ENCODE results near the gene CCNK. TPM values are rescaled to one million over a fixed set of nuclear protein-coding genes. Genes with fewer than 3 reads are reported as not detected.
A peak's percentile ranks its signal among the peaks of the same experiment; 100 is the strongest.

CCNK gene
- total RNA-seq, 1 donor from 2014 or later: 19.8 TPM

DNA sequence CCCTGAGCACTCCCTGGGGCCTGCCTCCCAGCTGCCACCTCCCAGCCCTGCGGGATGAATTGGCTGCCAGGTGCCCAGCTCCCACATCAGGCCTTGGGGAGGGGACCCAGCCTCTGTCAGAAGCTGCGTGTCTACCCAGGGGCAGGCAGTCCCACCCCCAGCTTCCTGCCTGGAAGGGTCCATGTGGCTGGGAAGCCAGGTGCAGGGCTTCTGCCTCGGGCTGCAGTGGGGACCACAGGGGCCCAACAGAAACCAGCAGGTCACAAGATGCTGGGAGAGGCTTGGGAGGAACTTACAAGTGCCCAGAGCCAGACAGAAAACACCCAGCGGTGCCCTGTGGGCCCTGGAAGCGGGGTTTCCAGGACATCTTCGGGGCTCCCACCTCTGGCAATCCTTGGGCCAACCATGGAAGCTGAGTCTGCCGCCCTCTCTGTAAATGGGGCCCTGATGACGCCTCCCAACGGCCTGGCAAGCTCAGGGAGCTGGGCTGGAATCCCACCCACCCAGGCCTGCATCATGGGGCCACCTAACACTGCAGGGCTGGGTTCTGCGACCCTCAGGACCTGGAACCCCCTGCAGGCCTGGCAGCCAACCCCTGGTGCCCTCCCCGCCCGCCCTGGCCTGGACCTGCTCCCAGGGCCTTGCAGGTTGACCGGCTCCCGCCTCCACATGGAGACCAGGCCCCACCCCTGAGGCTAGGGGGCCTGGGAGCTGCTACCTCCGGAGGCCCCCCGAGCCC lies 36.6 kb downstream of the CCNK start:
- Histone ChIP-seq H3K9me3 (ENCODE audit: control insufficient read depth in 3 of 3, low read length in 3 of 3) (no peaks in the 10 kb centered on the region), H3K4me3 (ENCODE audit: low read length in 3 of 3) (no peak overlapping the region), H3K9ac (ENCODE audit: low read depth in 1 of 3, low read length in 3 of 3) (peak overlapping the region in 1 of 3 donors; percentile 45), H3K27me3 (ENCODE audit: control insufficient read depth in 3 of 3, insufficient read depth in 3 of 3, low read length in 3 of 3) (no peaks in the 10 kb centered on the region), H3K27ac (ENCODE audit: low read depth, low read length) (no peak overlapping the region), H3K36me3 (ENCODE audit: control insufficient read depth in 3 of 3, insufficient read depth in 3 of 3, low read length in 3 of 3) (peaks cover 3 to 7% (median 5%) of the 10 kb centered on the region in 3 donors), H3K4me1 (ENCODE audit: control insufficient read depth in 3 of 3, insufficient read depth in 3 of 3, low read length in 3 of 3) (peaks cover 0 to 6% (median 2%) of the 10 kb centered on the region in 3 donors)

DNA sequence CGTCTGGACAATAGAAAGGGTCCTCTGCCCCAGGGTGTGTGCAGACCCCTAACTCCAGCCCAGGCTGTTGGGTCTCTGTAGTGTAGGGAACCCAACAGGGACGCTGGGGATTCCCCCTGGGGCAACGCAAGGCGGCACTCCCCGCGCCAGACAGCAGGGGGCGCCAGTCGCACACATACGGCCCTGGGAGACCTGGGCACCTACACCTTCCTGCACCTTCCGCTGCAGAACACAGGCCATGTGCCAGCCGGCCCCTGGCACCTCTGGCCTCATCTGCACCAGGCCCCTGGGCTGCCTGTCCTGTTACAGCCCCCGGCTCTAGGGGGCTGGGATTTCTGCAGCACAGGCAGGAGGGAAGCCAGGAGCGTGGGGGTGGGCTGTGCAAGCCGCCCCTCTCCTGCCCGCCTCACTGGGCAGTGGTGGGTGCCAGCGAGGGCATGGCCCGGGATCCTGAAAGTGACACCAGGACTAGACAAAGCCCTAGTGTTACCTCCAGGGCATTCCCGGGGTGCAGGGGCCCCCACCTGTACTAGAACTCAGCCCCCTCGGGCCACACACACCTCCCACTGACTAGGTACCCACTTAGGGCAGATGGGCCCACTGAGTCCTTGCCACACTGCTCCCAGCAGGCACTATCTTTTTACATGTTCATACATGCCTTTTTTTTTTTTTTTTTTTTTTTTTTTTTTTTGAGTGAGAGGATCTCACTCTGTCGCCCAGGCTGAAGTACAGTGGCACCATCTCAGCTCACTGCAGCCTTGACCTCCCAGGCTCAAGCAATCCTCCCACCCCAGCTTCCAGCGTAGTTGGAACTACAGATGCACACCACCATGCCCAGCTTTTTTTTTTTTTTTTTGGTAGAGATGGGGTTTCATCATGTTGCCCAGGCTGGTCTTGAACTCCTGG lies 37.5 kb downstream of the CCNK start:
- Histone ChIP-seq H3K9me3 (ENCODE audit: control insufficient read depth in 3 of 3, low read length in 3 of 3) (no peaks in the 10 kb centered on the region), H3K4me3 (ENCODE audit: low read length in 3 of 3) (no peak overlapping the region), H3K27me3 (ENCODE audit: control insufficient read depth in 3 of 3, insufficient read depth in 3 of 3, low read length in 3 of 3) (no peaks in the 10 kb centered on the region), H3K4me1 (ENCODE audit: control insufficient read depth in 3 of 3, insufficient read depth in 3 of 3, low read length in 3 of 3) (peaks cover 4 to 7% (median 6%) of the 10 kb centered on the region in 3 donors), H3K36me3 (ENCODE audit: control insufficient read depth in 3 of 3, insufficient read depth in 3 of 3, low read length in 3 of 3) (peaks cover under 1 to 5% (median 3%) of the 10 kb centered on the region in 3 donors), H3K9ac (ENCODE audit: low read depth in 1 of 3, low read length in 3 of 3) (no peak overlapping the region), H3K27ac (ENCODE audit: low read depth, low read length) (no peak overlapping the region)

DNA sequence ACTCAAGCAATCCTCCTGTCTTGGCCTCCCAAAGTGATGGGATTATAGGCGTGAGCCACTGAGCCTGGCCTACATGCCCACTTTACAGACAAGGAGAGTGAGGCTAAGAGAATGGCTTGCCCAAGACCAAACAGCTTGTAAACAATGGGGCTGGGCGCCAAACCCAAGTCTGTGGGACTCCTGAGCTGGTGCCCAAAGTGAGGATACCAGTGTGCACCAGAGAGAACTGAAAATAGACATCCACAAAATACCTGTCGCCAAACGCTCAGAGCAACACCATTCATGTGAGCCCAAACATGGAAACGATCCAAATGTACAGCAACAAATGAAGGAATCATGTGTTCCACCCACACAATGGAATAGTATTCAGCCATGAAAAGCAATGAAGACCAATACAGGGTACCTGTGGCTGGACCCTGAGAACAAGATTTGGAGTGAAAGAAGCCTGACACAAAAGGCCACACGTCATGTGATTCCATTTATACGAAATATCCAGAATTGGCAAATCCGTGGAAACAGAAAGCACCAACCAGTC lies 38.2 kb downstream of the CCNK start:
- H3K9ac ChIP-seq (ENCODE audit: low read depth in 1 of 3, low read length in 3 of 3): no peak overlapping the region
- peaks cover 0 to 3% (median 0%) of the 10 kb centered on the region in 3 donors for H3K36me3 ChIP-seq (ENCODE audit: control insufficient read depth in 3 of 3, insufficient read depth in 3 of 3, low read length in 3 of 3)
- H3K4me3 ChIP-seq (ENCODE audit: low read length in 3 of 3): no peak overlapping the region
- no peaks in the 10 kb centered on the region for H3K27me3 ChIP-seq (ENCODE audit: control insufficient read depth in 3 of 3, insufficient read depth in 3 of 3, low read length in 3 of 3)
- H3K27ac ChIP-seq (ENCODE audit: low read depth, low read length): no peak overlapping the region
- no peaks in the 10 kb centered on the region for H3K9me3 ChIP-seq (ENCODE audit: control insufficient read depth in 3 of 3, low read length in 3 of 3)
- H3K4me1 ChIP-seq (ENCODE audit: control insufficient read depth in 3 of 3, insufficient read depth in 3 of 3, low read length in 3 of 3): peaks cover 5 to 7% (median 6%) of the 10 kb centered on the region in 3 donors

DNA sequence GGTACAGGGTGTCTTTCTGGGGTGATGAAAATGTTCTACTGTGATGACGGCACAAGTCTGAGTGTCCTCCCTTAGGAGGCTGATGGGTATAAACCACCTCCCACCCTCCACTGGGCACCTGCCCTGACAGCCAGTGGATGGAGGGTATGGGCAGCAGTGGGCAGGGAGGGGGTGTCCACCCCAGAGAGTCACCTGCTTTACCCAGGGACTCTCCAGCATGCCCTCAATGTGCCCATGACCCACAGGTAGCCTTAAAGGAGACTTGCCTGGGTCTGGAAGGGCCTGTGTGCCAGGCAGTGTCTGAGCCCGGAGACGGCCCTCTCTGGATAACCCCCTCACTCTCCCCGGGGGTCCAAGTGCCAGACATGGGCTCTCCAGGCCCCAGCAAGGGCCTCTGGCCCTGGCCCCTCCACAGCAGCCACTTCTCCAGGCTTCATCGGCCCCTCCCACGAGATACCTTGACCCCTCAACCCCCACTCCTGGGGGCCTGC lies 38.8 kb downstream of the CCNK start:
- peaks cover 5 to 7% (median 6%) of the 10 kb centered on the region in 3 donors for H3K4me1 ChIP-seq (ENCODE audit: control insufficient read depth in 3 of 3, insufficient read depth in 3 of 3, low read length in 3 of 3)

DNA sequence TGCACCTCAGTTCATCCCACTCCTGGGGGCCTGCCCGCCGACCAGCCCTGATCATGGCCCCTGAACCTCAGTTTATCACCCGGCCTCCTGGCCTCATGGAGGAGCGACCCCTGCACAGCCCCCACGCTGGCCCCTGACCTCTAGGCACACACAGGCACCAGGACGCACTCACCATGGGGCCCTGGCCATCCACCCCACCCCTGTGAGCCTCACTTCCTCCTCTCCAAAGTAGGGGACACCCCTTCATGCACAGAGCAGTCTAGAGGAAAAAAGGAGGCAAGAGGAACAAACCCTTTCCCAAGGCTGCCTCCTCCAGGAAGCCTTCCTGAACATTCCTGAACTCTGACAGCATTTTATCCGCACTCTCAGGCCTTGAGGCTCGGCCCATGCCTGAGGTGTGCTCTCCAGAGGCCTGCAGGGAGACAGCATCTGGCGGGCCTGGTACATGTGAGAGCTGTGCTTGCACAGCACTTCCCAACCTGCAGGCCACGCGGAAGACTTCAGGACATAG lies 39.4 kb downstream of the CCNK start:
- H3K4me1 ChIP-seq (ENCODE audit: control insufficient read depth in 3 of 3, insufficient read depth in 3 of 3, low read length in 3 of 3): peaks cover 5 to 7% (median 6%) of the 10 kb centered on the region in 3 donors
- no peak overlapping the region for H3K4me3 ChIP-seq (ENCODE audit: low read length in 3 of 3)
- no peaks in the 10 kb centered on the region for H3K36me3 ChIP-seq (ENCODE audit: control insufficient read depth in 3 of 3, insufficient read depth in 3 of 3, low read length in 3 of 3)
- H3K9me3 ChIP-seq (ENCODE audit: control insufficient read depth in 3 of 3, low read length in 3 of 3): no peaks in the 10 kb centered on the region
- H3K27me3 ChIP-seq (ENCODE audit: control insufficient read depth in 3 of 3, insufficient read depth in 3 of 3, low read length in 3 of 3): no peaks in the 10 kb centered on the region
- H3K9ac ChIP-seq (ENCODE audit: low read depth in 1 of 3, low read length in 3 of 3): no peak overlapping the region
- H3K27ac ChIP-seq (ENCODE audit: low read depth, low read length): no peak overlapping the region

More for the DNA sequence above, 38.8 kb downstream of the CCNK start:
- H3K27me3 ChIP-seq (ENCODE audit: control insufficient read depth in 3 of 3, insufficient read depth in 3 of 3, low read length in 3 of 3): no peaks in the 10 kb centered on the region
- no peak overlapping the region for H3K9ac ChIP-seq (ENCODE audit: low read depth in 1 of 3, low read length in 3 of 3)
- no peaks in the 10 kb centered on the region for H3K36me3 ChIP-seq (ENCODE audit: control insufficient read depth in 3 of 3, insufficient read depth in 3 of 3, low read length in 3 of 3)
- H3K27ac ChIP-seq (ENCODE audit: low read depth, low read length): no peak overlapping the region
- no peaks in the 10 kb centered on the region for H3K9me3 ChIP-seq (ENCODE audit: control insufficient read depth in 3 of 3, low read length in 3 of 3)
- H3K4me3 ChIP-seq (ENCODE audit: low read length in 3 of 3): no peak overlapping the region

DNA sequence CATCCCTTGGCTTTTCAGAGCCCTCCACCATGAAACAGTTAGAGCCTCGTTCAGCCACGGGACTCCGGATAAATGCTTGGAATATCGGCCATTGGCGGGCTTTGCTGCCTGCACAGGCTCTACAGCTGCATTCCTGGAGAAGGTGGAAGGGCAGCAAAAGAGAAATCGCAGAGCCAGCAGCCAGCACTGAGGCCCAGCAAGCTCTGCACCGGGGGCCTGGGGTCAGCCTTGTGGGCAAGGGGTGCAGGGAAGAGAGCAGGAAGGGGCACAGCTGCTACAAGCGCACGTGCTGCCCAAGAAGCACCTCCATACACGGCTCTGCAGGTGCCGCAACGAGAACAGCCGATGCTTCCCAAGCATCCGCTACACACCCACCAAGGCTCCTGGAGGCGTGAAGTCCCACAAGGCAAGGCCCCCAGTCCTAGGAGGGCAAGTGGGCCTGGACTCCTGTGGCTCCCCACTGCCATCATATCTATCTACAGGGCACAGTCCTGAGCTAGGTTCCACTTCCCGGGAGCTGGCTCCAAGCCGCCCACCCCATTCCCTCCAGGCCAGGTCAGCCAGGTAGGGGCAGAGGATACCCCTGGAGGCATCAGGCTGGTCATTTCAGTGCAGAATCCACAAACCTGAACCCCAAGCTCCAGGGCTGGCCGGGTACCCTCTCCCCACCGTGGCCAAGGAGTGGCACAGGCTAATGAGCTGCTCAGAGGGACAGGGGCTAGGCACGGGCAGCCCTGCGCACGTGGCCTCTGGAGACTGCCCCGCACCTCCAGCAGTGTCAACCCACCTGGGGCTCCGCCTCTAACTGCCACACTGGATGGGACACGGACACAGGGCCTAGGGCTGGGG lies 40.2 kb downstream of the CCNK start:
- Histone ChIP-seq H3K36me3 (ENCODE audit: control insufficient read depth in 3 of 3, insufficient read depth in 3 of 3, low read length in 3 of 3) (no peaks in the 10 kb centered on the region), H3K9ac (ENCODE audit: low read depth in 1 of 3, low read length in 3 of 3) (no peak overlapping the region), H3K4me1 (ENCODE audit: control insufficient read depth in 3 of 3, insufficient read depth in 3 of 3, low read length in 3 of 3) (peaks cover 5 to 13% (median 9%) of the 10 kb centered on the region in 3 donors), H3K27ac (ENCODE audit: low read depth, low read length) (no peak overlapping the region), H3K9me3 (ENCODE audit: control insufficient read depth in 3 of 3, low read length in 3 of 3) (no peaks in the 10 kb centered on the region), H3K27me3 (ENCODE audit: control insufficient read depth in 3 of 3, insufficient read depth in 3 of 3, low read length in 3 of 3) (no peaks in the 10 kb centered on the region), H3K4me3 (ENCODE audit: low read length in 3 of 3) (no peak overlapping the region)

DNA sequence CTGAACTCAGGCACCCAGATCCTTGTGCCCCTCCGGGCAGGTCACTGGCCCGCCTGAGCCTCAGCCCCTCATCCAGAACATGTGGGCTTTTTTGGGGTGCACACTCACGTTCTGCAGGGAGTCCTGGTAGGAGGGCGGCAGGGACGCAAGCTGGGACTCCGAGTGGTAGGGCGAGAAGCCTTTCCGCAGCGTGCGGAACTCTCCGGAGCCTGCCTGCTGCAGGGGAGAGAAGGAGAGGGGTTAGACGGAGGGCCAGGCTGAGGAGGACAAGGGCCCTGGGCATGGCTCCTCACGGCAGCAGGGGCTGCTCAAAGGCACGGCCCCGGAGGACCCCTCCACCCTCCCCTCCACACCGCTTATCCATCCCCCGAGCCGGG lies 40.8 kb downstream of the CCNK start:
- no peak overlapping the region for H3K4me3 ChIP-seq (ENCODE audit: low read length in 3 of 3)
- no peaks in the 10 kb centered on the region for H3K36me3 ChIP-seq (ENCODE audit: control insufficient read depth in 3 of 3, insufficient read depth in 3 of 3, low read length in 3 of 3)
- no peak overlapping the region for H3K27ac ChIP-seq (ENCODE audit: low read depth, low read length)
- H3K9me3 ChIP-seq (ENCODE audit: control insufficient read depth in 3 of 3, low read length in 3 of 3): no peaks in the 10 kb centered on the region
- H3K9ac ChIP-seq (ENCODE audit: low read depth in 1 of 3, low read length in 3 of 3): no peak overlapping the region
- H3K4me1 ChIP-seq (ENCODE audit: control insufficient read depth in 3 of 3, insufficient read depth in 3 of 3, low read length in 3 of 3): peaks cover 5 to 15% (median 9%) of the 10 kb centered on the region in 3 donors
- no peaks in the 10 kb centered on the region for H3K27me3 ChIP-seq (ENCODE audit: control insufficient read depth in 3 of 3, insufficient read depth in 3 of 3, low read length in 3 of 3)

DNA sequence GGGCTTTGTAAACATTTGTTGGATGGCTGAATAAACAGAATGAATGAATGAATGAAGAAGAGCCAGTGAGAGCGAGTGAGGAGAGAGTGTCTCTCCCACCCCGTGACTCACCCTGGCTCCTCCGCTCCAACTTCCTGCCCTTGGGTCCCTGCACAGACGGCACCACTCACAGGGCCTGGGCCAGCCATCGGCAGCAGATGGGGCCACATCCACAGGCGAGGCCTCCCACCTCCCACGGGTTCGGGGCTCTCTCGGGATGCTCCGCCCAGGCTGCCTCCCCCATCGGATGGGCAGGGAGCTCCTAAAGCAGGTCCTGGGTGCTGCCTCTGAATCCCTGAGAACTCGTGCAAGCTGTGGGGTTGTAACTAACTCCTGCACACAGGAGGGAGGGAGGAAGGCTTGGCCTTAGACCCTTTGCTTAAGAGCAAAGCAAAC lies 41.3 kb downstream of the CCNK start:
- Histone ChIP-seq H3K9me3 (ENCODE audit: control insufficient read depth in 3 of 3, low read length in 3 of 3) (no peaks in the 10 kb centered on the region), H3K27me3 (ENCODE audit: control insufficient read depth in 3 of 3, insufficient read depth in 3 of 3, low read length in 3 of 3) (no peaks in the 10 kb centered on the region), H3K9ac (ENCODE audit: low read depth in 1 of 3, low read length in 3 of 3) (no peak overlapping the region), H3K4me3 (ENCODE audit: low read length in 3 of 3) (no peak overlapping the region), H3K27ac (ENCODE audit: low read depth, low read length) (no peak overlapping the region), H3K4me1 (ENCODE audit: control insufficient read depth in 3 of 3, insufficient read depth in 3 of 3, low read length in 3 of 3) (peaks cover 5 to 15% (median 9%) of the 10 kb centered on the region in 3 donors), H3K36me3 (ENCODE audit: control insufficient read depth in 3 of 3, insufficient read depth in 3 of 3, low read length in 3 of 3) (no peaks in the 10 kb centered on the region)

All from skeletal muscle tissue (tissue), 4 donors.